ENCODE measurements around the gene FUT8.

The FUT8 gene

DNA sequence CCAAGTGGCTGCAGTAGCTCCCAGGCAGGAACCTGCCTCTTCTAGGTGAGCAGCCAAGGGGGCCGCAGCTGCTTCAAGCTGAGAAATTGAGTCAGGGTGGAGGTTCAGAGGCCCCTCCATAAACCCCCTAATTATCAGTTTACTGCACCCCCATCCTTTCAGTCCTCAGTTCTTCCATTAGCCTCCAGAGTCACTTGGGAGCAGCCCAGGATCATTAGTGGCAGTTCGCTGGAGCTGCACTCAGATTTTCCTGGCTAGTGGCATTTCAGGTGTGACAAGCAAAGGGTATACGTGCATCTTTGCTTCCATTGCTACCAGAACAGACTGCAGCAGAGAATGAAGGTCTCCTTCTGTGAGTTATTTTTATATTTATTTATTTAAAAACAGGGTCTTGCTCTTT lies 358.7 kb downstream of the FUT8 start:
- Histone ChIP-seq H3K27me3 (ENCODE audit: control insufficient read depth in 1 of 2, insufficient read depth in 2 of 2, low read length in 2 of 2) (no peaks in the 10 kb centered on the region), H3K9ac (ENCODE audit: low read depth in 1 of 2, low read length in 2 of 2) (no peak overlapping the region), H3K9me3 (ENCODE audit: control insufficient read depth in 1 of 2, low read length in 2 of 2) (no peaks in the 10 kb centered on the region), H3K4me3 (ENCODE audit: low read depth in 1 of 2, low read length in 2 of 2) (no peak overlapping the region), H3K27ac (ENCODE audit: low read depth, low read length) (no peak overlapping the region), H3K4me1 (ENCODE audit: control insufficient read depth in 1 of 2, insufficient read depth in 2 of 2, low read length in 2 of 2) (peaks cover 25 to 40% of the 10 kb centered on the region in 2 donors), H3K36me3 (ENCODE audit: control insufficient read depth in 1 of 2, insufficient read depth in 2 of 2, low read length in 2 of 2) (no peaks in the 10 kb centered on the region)

DNA sequence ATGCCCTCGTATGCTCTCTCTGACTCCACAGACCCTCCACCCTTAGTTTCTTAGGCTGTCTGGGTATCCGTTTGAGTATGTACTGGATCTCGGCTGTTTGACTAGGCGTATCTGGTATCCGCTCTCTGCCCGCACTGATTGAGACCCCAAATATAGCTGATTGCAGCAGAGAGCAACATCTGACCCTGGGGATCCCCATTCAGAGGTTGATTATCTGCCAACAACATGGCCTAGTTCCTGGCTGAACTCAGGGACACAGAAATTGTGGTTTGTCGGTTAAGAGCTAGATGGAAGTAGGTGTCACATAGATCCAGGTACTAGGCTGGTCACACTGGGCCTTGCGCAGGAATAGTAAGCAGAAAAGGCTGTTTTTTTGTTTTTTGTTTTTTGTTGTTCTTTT lies 359.9 kb downstream of the FUT8 start:
- no peak overlapping the region for H3K4me3 ChIP-seq (ENCODE audit: low read depth in 1 of 2, low read length in 2 of 2)
- H3K9me3 ChIP-seq (ENCODE audit: control insufficient read depth in 1 of 2, low read length in 2 of 2), result no peaks in the 10 kb centered on the region
- no peak overlapping the region for H3K27ac ChIP-seq (ENCODE audit: low read depth, low read length)
- H3K4me1 ChIP-seq (ENCODE audit: control insufficient read depth in 1 of 2, insufficient read depth in 2 of 2, low read length in 2 of 2), result peaks cover 27 to 39% of the 10 kb centered on the region in 2 donors
- no peaks in the 10 kb centered on the region for H3K36me3 ChIP-seq (ENCODE audit: control insufficient read depth in 1 of 2, insufficient read depth in 2 of 2, low read length in 2 of 2)
- H3K9ac ChIP-seq (ENCODE audit: low read depth in 1 of 2, low read length in 2 of 2), result no peak overlapping the region
- H3K27me3 ChIP-seq (ENCODE audit: control insufficient read depth in 1 of 2, insufficient read depth in 2 of 2, low read length in 2 of 2), result no peaks in the 10 kb centered on the region

DNA sequence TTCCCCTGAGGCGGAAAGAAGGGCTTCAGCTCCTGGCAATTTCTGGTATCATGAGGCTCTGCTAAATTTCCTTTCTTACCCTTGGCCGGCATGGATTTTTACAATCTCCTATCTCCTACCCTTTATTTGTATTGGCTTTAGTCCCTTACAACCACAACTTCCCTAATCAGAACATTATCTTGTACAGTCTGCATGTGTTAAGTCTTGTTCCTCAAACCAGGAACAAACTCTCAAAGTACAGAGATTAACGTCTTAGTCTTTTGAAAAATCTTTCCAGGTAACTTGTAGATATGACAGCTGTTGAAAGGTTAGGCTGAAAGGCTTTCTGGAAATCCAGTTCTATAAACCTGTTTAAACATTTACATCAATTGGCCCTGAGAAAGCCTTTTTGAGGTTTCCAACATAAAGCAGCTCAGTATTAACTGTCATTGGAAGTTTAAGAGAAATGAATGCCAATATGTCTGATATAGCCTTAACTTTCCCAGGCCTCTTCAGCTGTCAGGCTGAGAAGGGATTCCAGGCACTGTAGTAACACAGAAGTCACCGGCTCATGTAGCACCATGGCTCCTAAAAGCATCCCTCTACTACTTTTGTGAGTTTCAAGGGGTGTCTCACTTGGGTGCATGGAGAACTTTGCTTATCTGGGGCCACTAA lies 360.5 kb downstream of the FUT8 start:
- H3K27ac ChIP-seq (ENCODE audit: low read depth, low read length), result no peak overlapping the region
- H3K4me3 ChIP-seq (ENCODE audit: low read depth in 1 of 2, low read length in 2 of 2), result peak overlapping the region; percentile 29 to 41
- H3K27me3 ChIP-seq (ENCODE audit: control insufficient read depth in 1 of 2, insufficient read depth in 2 of 2, low read length in 2 of 2), result no peaks in the 10 kb centered on the region
- H3K4me1 ChIP-seq (ENCODE audit: control insufficient read depth in 1 of 2, insufficient read depth in 2 of 2, low read length in 2 of 2), result peaks cover 27 to 38% of the 10 kb centered on the region in 2 donors
- no peaks in the 10 kb centered on the region for H3K9me3 ChIP-seq (ENCODE audit: control insufficient read depth in 1 of 2, low read length in 2 of 2)
- H3K36me3 ChIP-seq (ENCODE audit: control insufficient read depth in 1 of 2, insufficient read depth in 2 of 2, low read length in 2 of 2), result no peaks in the 10 kb centered on the region
- peak overlapping the region in 1 of 2 donors; percentile 41 for H3K9ac ChIP-seq (ENCODE audit: low read depth in 1 of 2, low read length in 2 of 2)

DNA sequence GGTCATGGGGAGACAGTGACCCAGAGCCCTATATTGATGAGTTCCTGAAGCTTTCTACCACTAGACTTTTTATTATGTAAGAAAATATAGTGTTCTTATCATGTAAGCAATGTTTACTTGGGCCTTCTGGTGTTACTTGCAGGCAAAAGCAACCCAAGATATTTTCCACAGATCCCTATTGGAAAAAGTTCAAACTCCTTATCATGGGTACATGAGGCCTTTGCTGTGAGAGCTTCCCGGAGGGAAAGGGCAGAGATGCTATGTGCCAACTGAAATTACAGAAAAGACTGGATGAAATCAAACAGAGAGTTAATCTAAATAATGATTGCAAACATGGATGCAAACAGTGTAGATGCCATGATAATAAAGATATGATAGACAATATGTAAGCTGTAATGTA lies 361.5 kb downstream of the FUT8 start:
- no peak overlapping the region for H3K9ac ChIP-seq (ENCODE audit: low read depth in 1 of 2, low read length in 2 of 2)
- no peak overlapping the region for H3K27ac ChIP-seq (ENCODE audit: low read depth, low read length)
- no peaks in the 10 kb centered on the region for H3K9me3 ChIP-seq (ENCODE audit: control insufficient read depth in 1 of 2, low read length in 2 of 2)
- peaks cover 27 to 38% of the 10 kb centered on the region in 2 donors for H3K4me1 ChIP-seq (ENCODE audit: control insufficient read depth in 1 of 2, insufficient read depth in 2 of 2, low read length in 2 of 2)
- no peak overlapping the region for H3K4me3 ChIP-seq (ENCODE audit: low read depth in 1 of 2, low read length in 2 of 2)
- H3K36me3 ChIP-seq (ENCODE audit: control insufficient read depth in 1 of 2, insufficient read depth in 2 of 2, low read length in 2 of 2), result no peaks in the 10 kb centered on the region
- no peaks in the 10 kb centered on the region for H3K27me3 ChIP-seq (ENCODE audit: control insufficient read depth in 1 of 2, insufficient read depth in 2 of 2, low read length in 2 of 2)

DNA sequence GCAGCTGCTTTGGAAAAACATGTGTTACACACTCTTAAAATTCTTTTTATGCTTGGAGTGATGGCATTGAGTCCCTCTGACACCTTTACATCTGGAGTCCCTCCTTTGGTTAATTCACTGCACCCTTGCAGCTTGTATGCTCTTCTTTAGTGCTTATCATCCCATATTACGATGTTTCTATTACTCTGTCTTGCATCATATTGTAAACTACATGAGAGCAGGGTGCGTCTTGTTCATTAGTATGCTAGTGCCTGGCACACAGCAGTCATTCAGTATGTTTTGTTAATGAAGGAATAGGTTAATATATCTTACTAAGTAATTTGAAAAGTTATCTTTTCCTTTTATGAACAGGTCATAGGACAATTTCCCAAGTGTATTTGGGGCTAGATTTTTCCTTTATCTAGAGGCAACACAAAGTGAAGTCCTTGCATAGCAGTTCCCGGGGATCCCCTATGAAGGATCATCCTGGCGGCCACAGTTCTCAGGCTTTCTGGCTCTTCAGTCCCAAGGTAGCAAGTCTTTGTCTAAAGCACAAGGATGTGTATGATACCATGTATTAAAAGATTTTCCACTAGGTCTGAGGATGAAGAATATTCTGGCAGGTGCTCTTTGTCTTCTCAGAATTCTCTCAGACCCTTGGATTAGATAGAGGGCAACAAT lies 363.8 kb downstream of the FUT8 start:
- Histone ChIP-seq H3K27me3 (ENCODE audit: control insufficient read depth in 1 of 2, insufficient read depth in 2 of 2, low read length in 2 of 2) (no peaks in the 10 kb centered on the region), H3K27ac (ENCODE audit: low read depth, low read length) (no peak overlapping the region), H3K9me3 (ENCODE audit: control insufficient read depth in 1 of 2, low read length in 2 of 2) (no peaks in the 10 kb centered on the region), H3K9ac (ENCODE audit: low read depth in 1 of 2, low read length in 2 of 2) (no peak overlapping the region), H3K4me1 (ENCODE audit: control insufficient read depth in 1 of 2, insufficient read depth in 2 of 2, low read length in 2 of 2) (peaks cover 25 to 38% of the 10 kb centered on the region in 2 donors), H3K36me3 (ENCODE audit: control insufficient read depth in 1 of 2, insufficient read depth in 2 of 2, low read length in 2 of 2) (no peaks in the 10 kb centered on the region), H3K4me3 (ENCODE audit: low read depth in 1 of 2, low read length in 2 of 2) (no peak overlapping the region)

DNA sequence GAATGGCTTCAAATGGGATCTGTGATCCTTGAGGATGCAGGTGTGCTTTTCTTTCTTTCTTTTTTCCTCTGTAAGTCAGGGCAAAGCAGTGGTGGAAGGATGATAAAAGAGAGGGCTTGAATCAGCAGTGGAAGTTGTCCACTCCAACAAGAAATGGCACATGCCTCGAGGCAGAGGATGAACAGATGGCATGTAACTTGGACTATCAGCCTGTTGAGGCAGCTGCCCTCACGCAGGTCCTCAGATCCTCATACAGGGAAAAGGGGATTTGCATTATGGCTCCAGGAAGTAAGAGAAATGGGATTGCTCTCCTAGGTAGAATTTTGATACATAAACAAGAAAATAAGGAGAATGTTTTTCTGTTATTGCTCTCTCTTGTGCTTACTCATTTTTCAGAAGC lies 368.0 kb downstream of the FUT8 start:
- H3K9me3 ChIP-seq (ENCODE audit: control insufficient read depth in 1 of 2, low read length in 2 of 2), result no peaks in the 10 kb centered on the region
- no peaks in the 10 kb centered on the region for H3K27me3 ChIP-seq (ENCODE audit: control insufficient read depth in 1 of 2, insufficient read depth in 2 of 2, low read length in 2 of 2)
- H3K36me3 ChIP-seq (ENCODE audit: control insufficient read depth in 1 of 2, insufficient read depth in 2 of 2, low read length in 2 of 2), result no peaks in the 10 kb centered on the region
- no peak overlapping the region for H3K9ac ChIP-seq (ENCODE audit: low read depth in 1 of 2, low read length in 2 of 2)
- H3K27ac ChIP-seq (ENCODE audit: low read depth, low read length), result no peak overlapping the region
- no peak overlapping the region for H3K4me3 ChIP-seq (ENCODE audit: low read depth in 1 of 2, low read length in 2 of 2)
- H3K4me1 ChIP-seq (ENCODE audit: control insufficient read depth in 1 of 2, insufficient read depth in 2 of 2, low read length in 2 of 2), result peaks cover 5 to 13% of the 10 kb centered on the region in 2 donors

DNA sequence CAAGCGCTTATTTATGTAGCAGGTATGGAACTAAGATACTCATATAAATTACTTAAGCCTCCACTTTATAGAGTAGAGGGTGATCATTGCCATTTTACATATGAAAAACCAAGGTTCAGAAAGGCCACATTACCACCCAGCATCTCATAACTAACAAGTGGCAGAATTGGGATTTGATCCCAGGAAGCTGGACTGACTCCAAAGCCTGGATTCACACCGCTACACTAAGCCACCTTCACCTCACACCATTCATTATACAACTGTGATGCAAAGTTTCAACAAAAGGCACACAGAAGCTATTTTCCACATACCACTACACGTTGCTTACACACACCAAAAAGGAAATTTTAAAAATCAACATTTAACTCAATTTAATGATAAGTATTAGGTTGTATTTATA lies 370.6 kb downstream of the FUT8 start:
- Histone ChIP-seq H3K27ac (ENCODE audit: low read depth, low read length) (no peak overlapping the region), H3K36me3 (ENCODE audit: control insufficient read depth in 1 of 2, insufficient read depth in 2 of 2, low read length in 2 of 2) (no peaks in the 10 kb centered on the region), H3K9me3 (ENCODE audit: control insufficient read depth in 1 of 2, low read length in 2 of 2) (no peaks in the 10 kb centered on the region), H3K9ac (ENCODE audit: low read depth in 1 of 2, low read length in 2 of 2) (no peak overlapping the region), H3K4me3 (ENCODE audit: low read depth in 1 of 2, low read length in 2 of 2) (no peak overlapping the region), H3K27me3 (ENCODE audit: control insufficient read depth in 1 of 2, insufficient read depth in 2 of 2, low read length in 2 of 2) (no peaks in the 10 kb centered on the region), H3K4me1 (ENCODE audit: control insufficient read depth in 1 of 2, insufficient read depth in 2 of 2, low read length in 2 of 2) (no peaks in the 10 kb centered on the region)

DNA sequence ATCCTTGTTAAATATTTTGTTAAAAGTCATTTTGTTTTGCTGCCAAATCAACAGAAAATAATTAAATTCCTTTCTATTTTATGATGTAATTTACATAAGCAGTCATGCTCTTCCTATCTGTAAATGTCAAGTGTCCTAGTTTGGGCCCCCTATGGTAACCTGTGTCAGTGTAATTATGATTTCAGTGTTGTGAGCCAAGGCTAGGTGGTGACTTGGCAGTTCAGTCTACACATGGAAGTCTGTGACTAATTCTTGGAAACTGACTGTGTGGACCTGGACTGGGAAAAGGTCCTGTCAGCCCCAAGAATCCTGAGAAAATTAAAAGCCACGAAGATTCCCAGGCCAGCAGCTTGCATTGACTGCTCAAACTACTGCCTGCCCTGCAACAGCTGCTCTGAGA lies 371.0 kb downstream of the FUT8 start:
- H3K9me3 ChIP-seq (ENCODE audit: control insufficient read depth in 1 of 2, low read length in 2 of 2), result no peaks in the 10 kb centered on the region
- no peaks in the 10 kb centered on the region for H3K27me3 ChIP-seq (ENCODE audit: control insufficient read depth in 1 of 2, insufficient read depth in 2 of 2, low read length in 2 of 2)
- H3K4me1 ChIP-seq (ENCODE audit: control insufficient read depth in 1 of 2, insufficient read depth in 2 of 2, low read length in 2 of 2), result no peaks in the 10 kb centered on the region
- no peak overlapping the region for H3K4me3 ChIP-seq (ENCODE audit: low read depth in 1 of 2, low read length in 2 of 2)
- no peak overlapping the region for H3K9ac ChIP-seq (ENCODE audit: low read depth in 1 of 2, low read length in 2 of 2)
- H3K36me3 ChIP-seq (ENCODE audit: control insufficient read depth in 1 of 2, insufficient read depth in 2 of 2, low read length in 2 of 2), result no peaks in the 10 kb centered on the region
- H3K27ac ChIP-seq (ENCODE audit: low read depth, low read length), result no peak overlapping the region

DNA sequence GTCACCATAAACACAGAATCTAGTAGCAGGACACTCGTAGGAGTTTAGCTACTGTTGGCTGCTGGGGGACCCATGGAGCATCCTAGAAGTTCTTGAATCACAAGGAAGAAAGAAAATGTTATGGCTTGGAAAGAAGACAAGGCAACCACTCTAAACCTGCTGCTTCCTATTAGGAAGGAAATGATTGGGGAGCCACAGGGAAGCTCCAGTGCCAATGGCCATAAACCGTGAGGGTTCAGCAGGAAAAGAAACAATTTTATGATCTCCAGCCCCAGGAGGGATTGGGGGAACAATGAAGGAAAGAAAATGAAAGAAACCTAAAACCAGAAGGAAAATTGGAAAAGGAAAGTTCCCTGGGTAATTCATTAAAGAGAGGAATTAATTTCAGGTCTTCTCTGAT lies 372.0 kb downstream of the FUT8 start:
- no peaks in the 10 kb centered on the region for H3K36me3 ChIP-seq (ENCODE audit: control insufficient read depth in 1 of 2, insufficient read depth in 2 of 2, low read length in 2 of 2)
- no peak overlapping the region for H3K4me3 ChIP-seq (ENCODE audit: low read depth in 1 of 2, low read length in 2 of 2)
- H3K9ac ChIP-seq (ENCODE audit: low read depth in 1 of 2, low read length in 2 of 2), result no peak overlapping the region
- no peaks in the 10 kb centered on the region for H3K27me3 ChIP-seq (ENCODE audit: control insufficient read depth in 1 of 2, insufficient read depth in 2 of 2, low read length in 2 of 2)
- H3K4me1 ChIP-seq (ENCODE audit: control insufficient read depth in 1 of 2, insufficient read depth in 2 of 2, low read length in 2 of 2), result no peaks in the 10 kb centered on the region
- no peak overlapping the region for H3K27ac ChIP-seq (ENCODE audit: low read depth, low read length)
- H3K9me3 ChIP-seq (ENCODE audit: control insufficient read depth in 1 of 2, low read length in 2 of 2), result no peaks in the 10 kb centered on the region

DNA sequence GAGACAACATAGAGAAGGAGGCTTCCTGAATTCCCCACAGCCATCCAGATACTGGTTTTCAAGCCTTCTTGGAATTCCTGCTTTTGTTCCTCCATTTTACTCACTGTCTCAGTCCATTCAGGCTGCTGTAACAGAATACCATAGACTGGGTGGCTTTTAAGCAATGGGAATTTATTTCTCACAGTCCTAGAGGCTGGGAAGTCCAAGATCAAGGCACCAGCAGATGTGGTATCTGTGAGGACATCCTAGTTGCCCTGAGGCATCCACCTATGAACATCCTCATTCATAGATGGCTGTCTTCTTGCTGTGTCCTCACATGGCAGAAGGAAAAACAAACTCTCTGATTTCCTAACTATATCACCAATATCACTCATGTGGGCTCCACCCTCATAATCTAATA lies 374.9 kb downstream of the FUT8 start:
- no peaks in the 10 kb centered on the region for H3K36me3 ChIP-seq (ENCODE audit: control insufficient read depth in 1 of 2, insufficient read depth in 2 of 2, low read length in 2 of 2)
- no peaks in the 10 kb centered on the region for H3K4me1 ChIP-seq (ENCODE audit: control insufficient read depth in 1 of 2, insufficient read depth in 2 of 2, low read length in 2 of 2)
- no peak overlapping the region for H3K9ac ChIP-seq (ENCODE audit: low read depth in 1 of 2, low read length in 2 of 2)
- H3K9me3 ChIP-seq (ENCODE audit: control insufficient read depth in 1 of 2, low read length in 2 of 2), result no peaks in the 10 kb centered on the region
- no peak overlapping the region for H3K4me3 ChIP-seq (ENCODE audit: low read depth in 1 of 2, low read length in 2 of 2)
- H3K27ac ChIP-seq (ENCODE audit: low read depth, low read length), result no peak overlapping the region
- no peaks in the 10 kb centered on the region for H3K27me3 ChIP-seq (ENCODE audit: control insufficient read depth in 1 of 2, insufficient read depth in 2 of 2, low read length in 2 of 2)

Measured in duodenal mucosa (tissue), 2 donors.